Measurements from ENCODE around the gene PAX8. TPM values are rescaled to one million over a fixed set of nuclear protein-coding genes. Genes with fewer than 3 reads are reported as not detected.

The PAX8 gene
- total and polyA plus RNA-seq, 2 of the 13 experiments (the other 11 are each of a cell fraction or from before 2014, with no cell fraction given): 1.5 to 8.8 TPM

DNA sequence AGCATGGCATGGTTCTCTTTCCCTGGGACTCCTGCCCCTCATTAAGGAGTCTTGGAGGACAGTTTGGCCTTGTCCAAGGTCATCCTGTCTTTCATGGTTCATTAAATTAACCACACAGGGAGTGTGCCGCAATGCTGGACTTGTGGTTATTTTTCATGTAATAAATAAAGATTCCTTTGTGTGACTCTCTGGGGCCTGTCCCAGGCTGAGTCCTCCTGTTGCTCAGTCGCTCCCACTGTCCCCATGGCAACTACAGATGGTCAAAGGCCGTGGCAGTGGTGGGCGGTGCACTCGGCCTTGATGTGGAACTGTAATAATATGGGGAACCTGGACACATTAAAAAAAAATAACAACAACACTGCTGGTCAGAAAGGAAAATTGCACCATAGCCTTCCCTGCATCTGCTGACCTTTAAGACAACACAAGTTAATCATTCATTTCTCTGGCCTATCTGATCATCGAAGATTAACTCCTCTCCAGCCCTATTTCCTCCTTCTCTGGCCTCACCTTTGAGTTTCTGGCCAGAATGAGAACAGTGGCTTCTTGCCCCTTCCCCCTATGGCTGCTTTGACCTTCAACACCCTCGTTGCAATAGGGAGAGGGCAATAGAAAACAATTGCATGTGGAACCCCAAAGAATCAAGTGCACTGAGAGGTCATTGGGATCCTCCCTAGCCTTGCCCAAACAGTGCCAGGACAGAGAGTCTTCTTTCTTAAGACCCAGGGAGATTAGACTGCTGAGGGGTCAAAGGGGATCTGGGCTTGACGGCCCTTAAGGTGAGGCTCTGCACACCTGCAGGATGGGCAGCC, 60.2 kb downstream of the PAX8 start (continued):
- TF ChIP-seq, protein P1, sequence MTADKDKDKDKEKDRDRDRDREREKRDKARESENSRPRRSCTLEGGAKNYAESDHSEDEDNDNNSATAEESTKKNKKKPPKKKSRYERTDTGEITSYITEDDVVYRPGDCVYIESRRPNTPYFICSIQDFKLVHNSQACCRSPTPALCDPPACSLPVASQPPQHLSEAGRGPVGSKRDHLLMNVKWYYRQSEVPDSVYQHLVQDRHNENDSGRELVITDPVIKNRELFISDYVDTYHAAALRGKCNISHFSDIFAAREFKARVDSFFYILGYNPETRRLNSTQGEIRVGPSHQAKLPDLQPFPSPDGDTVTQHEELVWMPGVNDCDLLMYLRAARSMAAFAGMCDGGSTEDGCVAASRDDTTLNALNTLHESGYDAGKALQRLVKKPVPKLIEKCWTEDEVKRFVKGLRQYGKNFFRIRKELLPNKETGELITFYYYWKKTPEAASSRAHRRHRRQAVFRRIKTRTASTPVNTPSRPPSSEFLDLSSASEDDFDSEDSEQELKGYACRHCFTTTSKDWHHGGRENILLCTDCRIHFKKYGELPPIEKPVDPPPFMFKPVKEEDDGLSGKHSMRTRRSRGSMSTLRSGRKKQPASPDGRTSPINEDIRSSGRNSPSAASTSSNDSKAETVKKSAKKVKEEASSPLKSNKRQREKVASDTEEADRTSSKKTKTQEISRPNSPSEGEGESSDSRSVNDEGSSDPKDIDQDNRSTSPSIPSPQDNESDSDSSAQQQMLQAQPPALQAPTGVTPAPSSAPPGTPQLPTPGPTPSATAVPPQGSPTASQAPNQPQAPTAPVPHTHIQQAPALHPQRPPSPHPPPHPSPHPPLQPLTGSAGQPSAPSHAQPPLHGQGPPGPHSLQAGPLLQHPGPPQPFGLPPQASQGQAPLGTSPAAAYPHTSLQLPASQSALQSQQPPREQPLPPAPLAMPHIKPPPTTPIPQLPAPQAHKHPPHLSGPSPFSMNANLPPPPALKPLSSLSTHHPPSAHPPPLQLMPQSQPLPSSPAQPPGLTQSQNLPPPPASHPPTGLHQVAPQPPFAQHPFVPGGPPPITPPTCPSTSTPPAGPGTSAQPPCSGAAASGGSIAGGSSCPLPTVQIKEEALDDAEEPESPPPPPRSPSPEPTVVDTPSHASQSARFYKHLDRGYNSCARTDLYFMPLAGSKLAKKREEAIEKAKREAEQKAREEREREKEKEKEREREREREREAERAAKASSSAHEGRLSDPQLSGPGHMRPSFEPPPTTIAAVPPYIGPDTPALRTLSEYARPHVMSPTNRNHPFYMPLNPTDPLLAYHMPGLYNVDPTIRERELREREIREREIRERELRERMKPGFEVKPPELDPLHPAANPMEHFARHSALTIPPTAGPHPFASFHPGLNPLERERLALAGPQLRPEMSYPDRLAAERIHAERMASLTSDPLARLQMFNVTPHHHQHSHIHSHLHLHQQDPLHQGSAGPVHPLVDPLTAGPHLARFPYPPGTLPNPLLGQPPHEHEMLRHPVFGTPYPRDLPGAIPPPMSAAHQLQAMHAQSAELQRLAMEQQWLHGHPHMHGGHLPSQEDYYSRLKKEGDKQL (CRISPR knock-in tag; IDR thresholded peaks at IDR 0.05; ENCODE audit: low read depth): no peak
- 0 out of 2 replicates have a peak, but pooled peaks have one; percentile 16 for TF ChIP-seq PHF8 (CRISPR knock-in tag; IDR thresholded peaks at IDR 0.05)
- peak; percentile 70 to 80 for TF ChIP-seq EP300 (IDR thresholded peaks at IDR 0.05; ENCODE audit: low read depth in 2 of 2, low read length in 2 of 2)
- 0 out of 2 replicates have a peak, but pooled peaks have one; percentile 59 for TF ChIP-seq EP300 (CRISPR knock-in tag; IDR thresholded peaks at IDR 0.05; ENCODE audit: borderline replicate concordance)
- peak; percentile 80 for TF ChIP-seq CEBPB (IDR thresholded peaks at IDR 0.05; ENCODE audit: borderline replicate concordance, low read depth, low read length)
- peak; percentile 76; the same call in 1 of the 2 replicates for TF ChIP-seq KDM6A (CRISPR knock-in tag; IDR thresholded peaks at IDR 0.05; ENCODE audit: low read depth)
- peak; percentile 64 for TF ChIP-seq ESRRA (CRISPR knock-in tag; IDR thresholded peaks at IDR 0.05; ENCODE audit: low read depth)
- TF ChIP-seq, protein P2, sequence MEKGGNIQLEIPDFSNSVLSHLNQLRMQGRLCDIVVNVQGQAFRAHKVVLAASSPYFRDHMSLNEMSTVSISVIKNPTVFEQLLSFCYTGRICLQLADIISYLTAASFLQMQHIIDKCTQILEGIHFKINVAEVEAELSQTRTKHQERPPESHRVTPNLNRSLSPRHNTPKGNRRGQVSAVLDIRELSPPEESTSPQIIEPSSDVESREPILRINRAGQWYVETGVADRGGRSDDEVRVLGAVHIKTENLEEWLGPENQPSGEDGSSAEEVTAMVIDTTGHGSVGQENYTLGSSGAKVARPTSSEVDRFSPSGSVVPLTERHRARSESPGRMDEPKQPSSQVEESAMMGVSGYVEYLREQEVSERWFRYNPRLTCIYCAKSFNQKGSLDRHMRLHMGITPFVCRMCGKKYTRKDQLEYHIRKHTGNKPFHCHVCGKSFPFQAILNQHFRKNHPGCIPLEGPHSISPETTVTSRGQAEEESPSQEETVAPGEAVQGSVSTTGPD (CRISPR knock-in tag; IDR thresholded peaks at IDR 0.05): peak; percentile 89
- TF ChIP-seq HIC2 (CRISPR knock-in tag; IDR thresholded peaks at IDR 0.05; ENCODE audit: low read depth): 0 out of 2 replicates have a peak, but pooled peaks have one; percentile 17
- TF ChIP-seq ZNF552 (CRISPR knock-in tag; IDR thresholded peaks at IDR 0.05; ENCODE audit: borderline replicate concordance): peak; percentile 90
- TF ChIP-seq RFXANK (CRISPR knock-in tag; IDR thresholded peaks at IDR 0.05): peak; percentile 89
- TF ChIP-seq ZNF574 (CRISPR knock-in tag; IDR thresholded peaks at IDR 0.05): 0 out of 2 replicates have a peak, but pooled peaks have one; percentile 31
- TF ChIP-seq GABPA (IDR thresholded peaks at IDR 0.05; ENCODE audit: low read depth, low read length): no peak
- 0 out of 2 replicates have a peak, but pooled peaks have one; percentile 35 for TF ChIP-seq GABPA (CRISPR knock-in tag; IDR thresholded peaks at IDR 0.05; ENCODE audit: low read depth)
- peak; percentile 79 for TF ChIP-seq HNF4G (IDR thresholded peaks at IDR 0.05; ENCODE audit: borderline replicate concordance, low read depth, low read length)
- TF ChIP-seq HNF4G (CRISPR knock-in tag; IDR thresholded peaks at IDR 0.05; ENCODE audit: borderline replicate concordance, low read depth): peak; percentile 36; the same call in 1 of the 2 replicates
- TF ChIP-seq ZSCAN25 (CRISPR knock-in tag; IDR thresholded peaks at IDR 0.05): peak; percentile 47; the same call in 1 of the 2 replicates
